ENCODE data around the gene BST1. TPM values are rescaled to one million over a fixed set of nuclear protein-coding genes. Genes with fewer than 3 reads are reported as not detected.

BST1 gene
- polyA plus RNA-seq (2012; ENCODE audit: low read depth, missing spikeins), result not detected

GRCh38 chr4:15702941-15703403, at the start of gene BST1:
BST1 (plus strand) TSS chr4:15703065; CDS start chr4:15703145, 80 bp downstream.
- FAIRE-seq (no peak), DNase-seq (ENCODE audit: insufficient read length, low spot score) (peak; percentile 29)
- TF ChIP-seq POU2F2 (IDR thresholded peaks at IDR 0.05; ENCODE audit: low read depth, low read length) (no peak), POLR2AphosphoS5 (IDR thresholded peaks at IDR 0.05; ENCODE audit: low read depth, low read length) (no peak), PAX5 (IDR thresholded peaks at IDR 0.05; ENCODE audit: insufficient read depth, low read length, severe bottlenecking) (no peak), SPI1 (IDR thresholded peaks at IDR 0.05; ENCODE audit: low read depth, low read length) (no peak), TAF1 (IDR thresholded peaks at IDR 0.05; ENCODE audit: low read depth, low read length) (no peak), POLR2A (IDR thresholded peaks at IDR 0.05; ENCODE audit: low read depth, low read length) (no peak)

GRCh38 chr4:15653420-15653819, 49.4 kb upstream of the BST1 start:
- DNase-seq (ENCODE audit: insufficient read length, low spot score) (no peak), FAIRE-seq (no peak)
- TF ChIP-seq PAX5 (IDR thresholded peaks at IDR 0.05; ENCODE audit: insufficient read depth, low read length, severe bottlenecking), result no peak
- TF ChIP-seq TAF1 (IDR thresholded peaks at IDR 0.05; ENCODE audit: low read depth, low read length), result no peak

GRCh38 chr4:15653864-15654592, 48.8 kb upstream of the BST1 start:
- FAIRE-seq (peak; percentile 55), DNase-seq (ENCODE audit: insufficient read length, low spot score) (no peak)
- TF ChIP-seq POLR2A (IDR thresholded peaks at IDR 0.05; ENCODE audit: low read depth, low read length) (no peak), PAX5 (IDR thresholded peaks at IDR 0.05; ENCODE audit: insufficient read depth, low read length, severe bottlenecking) (no peak), SPI1 (IDR thresholded peaks at IDR 0.05; ENCODE audit: low read depth, low read length) (no peak), POU2F2 (IDR thresholded peaks at IDR 0.05; ENCODE audit: low read depth, low read length) (no peak), TAF1 (IDR thresholded peaks at IDR 0.05; ENCODE audit: low read depth, low read length) (no peak), POLR2AphosphoS5 (IDR thresholded peaks at IDR 0.05; ENCODE audit: low read depth, low read length) (no peak)

GRCh38 chr4:15654593-15655222, 48.2 kb upstream of the BST1 start:
- FAIRE-seq, result no peak
- TF ChIP-seq POLR2AphosphoS5 (IDR thresholded peaks at IDR 0.05; ENCODE audit: low read depth, low read length), result no peak
- no peak for TF ChIP-seq POU2F2 (IDR thresholded peaks at IDR 0.05; ENCODE audit: low read depth, low read length)
- TF ChIP-seq SPI1 (IDR thresholded peaks at IDR 0.05; ENCODE audit: low read depth, low read length), result no peak
- TF ChIP-seq POLR2A (IDR thresholded peaks at IDR 0.05; ENCODE audit: low read depth, low read length), result no peak
- TF ChIP-seq PAX5 (IDR thresholded peaks at IDR 0.05; ENCODE audit: insufficient read depth, low read length, severe bottlenecking), result no peak
- TF ChIP-seq TAF1 (IDR thresholded peaks at IDR 0.05; ENCODE audit: low read depth, low read length), result no peak
- DNase-seq (ENCODE audit: insufficient read length, low spot score), result no peak

GRCh38 chr4:15655223-15656037, 47.4 kb upstream of the BST1 start, which contains the start of gene FBXL5:
FBXL5 (minus strand) TSS chr4:15655357; CDS start chr4:15655287, 70 bp downstream.
- FAIRE-seq, result peak; percentile 89
- peak; percentile 88 for DNase-seq (ENCODE audit: insufficient read length, low spot score)
- no peak for TF ChIP-seq PAX5 (IDR thresholded peaks at IDR 0.05; ENCODE audit: insufficient read depth, low read length, severe bottlenecking)
- TF ChIP-seq POU2F2 (IDR thresholded peaks at IDR 0.05; ENCODE audit: low read depth, low read length), result peak; percentile 8; the same call in 1 of the 2 replicates
- TF ChIP-seq POLR2A (IDR thresholded peaks at IDR 0.05; ENCODE audit: low read depth, low read length), result peak; percentile 78; the same call in 1 of the 2 replicates
- peak; percentile 82 for TF ChIP-seq POLR2AphosphoS5 (IDR thresholded peaks at IDR 0.05; ENCODE audit: low read depth, low read length)
- TF ChIP-seq SPI1 (IDR thresholded peaks at IDR 0.05; ENCODE audit: low read depth, low read length), result no peak
- TF ChIP-seq TAF1 (IDR thresholded peaks at IDR 0.05; ENCODE audit: low read depth, low read length), result peak; percentile 56; the same call in 1 of the 2 replicates

- TF ChIP-seq POLR2A (IDR thresholded peaks at IDR 0.05; ENCODE audit: low read depth, low read length), result no peak
- no peak for TF ChIP-seq POLR2AphosphoS5 (IDR thresholded peaks at IDR 0.05; ENCODE audit: low read depth, low read length)
- no peak for TF ChIP-seq PAX5 (IDR thresholded peaks at IDR 0.05; ENCODE audit: insufficient read depth, low read length, severe bottlenecking)
- TF ChIP-seq POU2F2 (IDR thresholded peaks at IDR 0.05; ENCODE audit: low read depth, low read length), result no peak
- no peak for TF ChIP-seq TAF1 (IDR thresholded peaks at IDR 0.05; ENCODE audit: low read depth, low read length)
- TF ChIP-seq SPI1 (IDR thresholded peaks at IDR 0.05; ENCODE audit: low read depth, low read length), result no peak
- FAIRE-seq (no peak), DNase-seq (ENCODE audit: insufficient read length, low spot score) (no peak)
These were observed 46.8 kb upstream of the BST1 start for GRCh38 chr4:15656038-15656470.

- TF ChIP-seq SPI1 (IDR thresholded peaks at IDR 0.05; ENCODE audit: low read depth, low read length) (no peak), PAX5 (IDR thresholded peaks at IDR 0.05; ENCODE audit: insufficient read depth, low read length, severe bottlenecking) (no peak), POU2F2 (IDR thresholded peaks at IDR 0.05; ENCODE audit: low read depth, low read length) (no peak), POLR2AphosphoS5 (IDR thresholded peaks at IDR 0.05; ENCODE audit: low read depth, low read length) (no peak), TAF1 (IDR thresholded peaks at IDR 0.05; ENCODE audit: low read depth, low read length) (no peak), POLR2A (IDR thresholded peaks at IDR 0.05; ENCODE audit: low read depth, low read length) (no peak)
- FAIRE-seq, result no peak
- DNase-seq (ENCODE audit: insufficient read length, low spot score), result no peak
These were observed 45.5 kb upstream of the BST1 start for GRCh38 chr4:15657366-15657765.

GRCh38 chr4:15658136-15658770, 44.6 kb upstream of the BST1 start:
- FAIRE-seq (no peak), DNase-seq (ENCODE audit: insufficient read length, low spot score) (no peak)
- TF ChIP-seq SPI1 (IDR thresholded peaks at IDR 0.05; ENCODE audit: low read depth, low read length), result no peak

GRCh38 chr4:15658781-15659180, 44.1 kb upstream of the BST1 start:
- FAIRE-seq, result no peak
- DNase-seq (ENCODE audit: insufficient read length, low spot score), result no peak
- TF ChIP-seq PAX5 (IDR thresholded peaks at IDR 0.05; ENCODE audit: insufficient read depth, low read length, severe bottlenecking) (no peak), TAF1 (IDR thresholded peaks at IDR 0.05; ENCODE audit: low read depth, low read length) (no peak), POLR2A (IDR thresholded peaks at IDR 0.05; ENCODE audit: low read depth, low read length) (no peak), POU2F2 (IDR thresholded peaks at IDR 0.05; ENCODE audit: low read depth, low read length) (no peak), POLR2AphosphoS5 (IDR thresholded peaks at IDR 0.05; ENCODE audit: low read depth, low read length) (no peak), SPI1 (IDR thresholded peaks at IDR 0.05; ENCODE audit: low read depth, low read length) (no peak)

Measured in GM12891 (cell line).